Activated naive CD4-positive, alpha-beta T cell treated with anti-CD3 and anti-CD28 coated beads for 36 hours (primary cell): ENCODE data around the gene GEMIN8. TPM values are rescaled to one million over a fixed set of nuclear protein-coding genes. Genes with fewer than 3 reads are reported as not detected.

ENCODE experiments used
- CTCF ChIA-PET: fragments of 350-600 bp; sonication (Branson Sonifier 250); formaldehyde crosslinking; loops from one replicate; lab custom pipeline; 2021; ENCODE audit warnings: antibody characterized with exemption; lab: Charles Lee
- DNase-seq: peaks from one replicate; pipeline ENCODE4 v3.0.0-alpha.2; 2020
- H3K27ac Mint-ChIP-seq: one replicate; pipeline ENCODE4 v1.8.0; 2021; ENCODE audit warnings: mild to moderate bottlenecking, mixed read lengths
- H3K27me3 Mint-ChIP-seq: one replicate; pipeline ENCODE4 v1.8.0; 2021; ENCODE audit warnings: low read depth, mixed read lengths
- H3K36me3 Mint-ChIP-seq: one replicate; pipeline ENCODE4 v1.8.0; 2021; ENCODE audit warnings: low read depth, mixed read lengths
- H3K4me1 Mint-ChIP-seq: one replicate; pipeline ENCODE4 v1.8.0; 2021; ENCODE audit warnings: low read depth, mixed read lengths
- H3K4me3 Mint-ChIP-seq: one replicate; pipeline ENCODE4 v1.8.0; 2021; ENCODE audit warnings: mild to moderate bottlenecking, moderate library complexity, mixed read lengths
- H3K9me3 Mint-ChIP-seq: one replicate; pipeline ENCODE4 v1.8.0; 2021; ENCODE audit warnings: mixed read lengths
- intact Hi-C: fragments of 100-400 bp; cut with micrococcal nuclease; formaldehyde crosslinking; loops from one replicate; pipeline ENCODE4 v1.15.1; 2023
- total RNA-seq, 2 experiments: library from RNA; stranded (reverse); gene quantifications; one replicate each; pipeline ENCODE4 v1.2.3, GENCODE V29; 2021

Gene GEMIN8, protein sequence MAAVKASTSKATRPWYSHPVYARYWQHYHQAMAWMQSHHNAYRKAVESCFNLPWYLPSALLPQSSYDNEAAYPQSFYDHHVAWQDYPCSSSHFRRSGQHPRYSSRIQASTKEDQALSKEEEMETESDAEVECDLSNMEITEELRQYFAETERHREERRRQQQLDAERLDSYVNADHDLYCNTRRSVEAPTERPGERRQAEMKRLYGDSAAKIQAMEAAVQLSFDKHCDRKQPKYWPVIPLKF
- 1 to 10 TPM; 4.7 to 5.1 TPM for total RNA-seq

DNA sequence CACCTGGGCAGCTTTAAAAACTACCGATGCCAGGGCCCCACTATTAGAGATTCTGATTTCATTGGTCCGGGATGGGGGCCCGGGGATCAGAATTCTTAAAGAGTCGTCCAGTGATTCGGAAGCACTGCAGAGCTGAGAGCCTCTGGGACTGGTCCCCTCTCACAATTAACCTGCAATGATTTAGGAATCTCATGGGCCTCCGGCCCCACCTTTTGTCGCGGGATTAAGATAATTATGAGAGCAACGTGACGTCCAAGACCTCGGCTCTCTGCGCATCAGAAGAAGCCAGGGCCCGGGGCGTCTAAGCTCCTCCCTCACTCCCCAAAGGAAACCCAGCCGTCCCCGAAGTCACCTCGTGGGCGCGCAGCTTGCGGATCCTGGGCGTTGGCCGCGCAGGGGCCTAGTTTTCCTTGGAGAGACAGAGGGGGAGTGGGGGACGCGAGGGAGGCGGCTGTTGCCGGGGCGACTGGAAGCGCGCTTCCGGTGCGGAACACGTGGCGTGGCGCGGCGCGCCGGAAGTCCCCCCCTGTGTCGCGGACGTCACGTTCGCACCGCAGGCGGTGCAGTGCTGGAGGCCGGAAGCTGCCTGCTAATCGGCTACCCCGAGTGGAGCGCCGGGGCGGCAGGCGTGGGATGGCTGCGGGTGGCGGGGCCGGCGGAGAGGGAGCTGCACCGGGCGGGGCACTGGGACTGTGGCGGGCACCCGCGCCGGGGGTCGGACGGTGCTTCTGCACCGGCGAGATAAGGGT lies at the start of gene GEMIN8:
Gene GEMIN8, minus strand, starts transcription at position 468 of the 749 bp plus-strand sequence. CDS start 8,414 bp downstream, outside the sequence.
- intact Hi-C loops: loop anchor here (2.0 to 10.0 kb wide), 8 partner anchors 92 to 1308 kb away; partner anchors contain the start of gene PIGA
- Mint-ChIP-seq H3K4me3 (peak within 1 kb of the TSS; percentile 98), H3K27ac (peak within 1 kb of the TSS; percentile 99), H3K36me3 (peaks cover 1% of the 10 kb centered on the region), H3K27me3 (no peaks in the 10 kb centered on the region), H3K4me1 (peaks cover 30% of the 10 kb centered on the region), H3K9me3 (no peaks in the 10 kb centered on the region)
- peak; percentile 82 for DNase-seq
- CTCF ChIA-PET: interaction anchor here (0.8 to 1.8 kb wide), 2 partner anchors 295 to 368 kb away, joined by 3 to 6 read pairs; partner anchors contain the start of genes OFD1 and TRAPPC2

DNA sequence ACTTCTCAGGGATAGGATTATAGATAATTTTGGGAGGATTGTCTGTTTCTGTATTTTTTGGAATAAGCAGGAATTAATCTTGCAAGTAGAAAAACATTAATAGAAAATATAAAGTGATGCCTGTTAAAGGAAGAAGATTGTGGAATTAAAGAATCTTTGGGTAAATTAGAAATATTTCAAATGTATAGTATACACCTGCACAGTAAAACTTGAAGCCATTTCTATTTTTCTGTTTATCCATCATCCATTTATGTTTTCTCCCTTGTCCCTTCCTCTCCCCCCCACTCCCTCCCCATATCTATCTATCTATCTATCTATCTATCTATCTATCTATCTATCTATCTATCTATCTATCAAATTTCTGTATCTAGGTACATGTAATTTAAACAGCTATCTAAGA lies 46.9 kb upstream of the GEMIN8 start:
- Mint-ChIP-seq H3K27ac (no peak overlapping the region), H3K4me3 (no peak overlapping the region), H3K4me1 (no peaks in the 10 kb centered on the region), H3K27me3 (no peaks in the 10 kb centered on the region), H3K9me3 (no peaks in the 10 kb centered on the region), H3K36me3 (no peaks in the 10 kb centered on the region)
- intact Hi-C loops: no loop called here
- DNase-seq: no peak
- CTCF ChIA-PET: no interaction called here

DNA sequence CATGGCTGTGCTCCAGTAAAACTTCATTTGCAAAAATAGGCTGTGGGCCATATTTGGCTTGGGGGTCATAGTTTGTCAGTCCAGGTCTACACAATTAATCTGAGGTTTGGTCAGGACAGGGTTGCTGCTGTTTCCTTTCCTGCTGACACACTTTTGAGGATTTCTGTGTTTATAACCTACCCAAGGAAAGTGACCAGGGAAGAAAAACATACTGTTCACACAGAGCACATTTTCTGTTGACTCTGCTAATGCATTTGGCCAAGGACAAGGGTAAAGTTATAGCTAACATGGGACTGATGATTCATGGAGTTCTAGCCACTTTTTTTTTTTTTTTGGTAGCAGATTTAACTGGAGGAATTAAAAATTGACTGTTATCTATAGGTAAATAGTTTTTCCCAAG lies 43.9 kb upstream of the GEMIN8 start:
- no peaks in the 10 kb centered on the region for H3K9me3 Mint-ChIP-seq
- intact Hi-C loops: no loop called here
- H3K27ac Mint-ChIP-seq: no peak overlapping the region
- H3K4me1 Mint-ChIP-seq: no peaks in the 10 kb centered on the region
- no peaks in the 10 kb centered on the region for H3K36me3 Mint-ChIP-seq
- H3K4me3 Mint-ChIP-seq: no peak overlapping the region
- DNase-seq: no peak
- CTCF ChIA-PET: no interaction called here
- H3K27me3 Mint-ChIP-seq: no peaks in the 10 kb centered on the region

DNA sequence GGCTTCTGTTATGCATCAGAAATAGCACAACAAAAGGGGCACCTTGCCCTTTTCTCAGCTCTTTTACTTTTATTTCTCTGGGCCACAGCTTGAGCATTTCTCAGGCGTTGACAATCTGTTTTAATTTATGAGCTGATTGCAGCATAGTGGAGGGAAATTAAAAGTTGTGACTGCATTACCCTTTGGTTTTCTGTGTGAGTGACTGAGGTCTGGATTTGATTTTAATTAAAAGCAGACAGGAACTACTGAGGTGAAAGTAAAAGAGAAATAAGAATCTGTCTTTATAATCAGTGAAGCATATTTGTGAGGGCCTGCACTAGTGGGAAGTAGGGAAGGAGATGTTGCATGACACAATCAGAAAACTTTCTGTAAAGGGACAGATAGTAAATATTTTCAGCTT lies 43.4 kb upstream of the GEMIN8 start:
- intact Hi-C loops: no loop called here
- CTCF ChIA-PET: no interaction called here
- H3K27ac Mint-ChIP-seq: no peak overlapping the region
- H3K4me3 Mint-ChIP-seq: no peak overlapping the region
- no peaks in the 10 kb centered on the region for H3K27me3 Mint-ChIP-seq
- H3K4me1 Mint-ChIP-seq: no peaks in the 10 kb centered on the region
- H3K36me3 Mint-ChIP-seq: no peaks in the 10 kb centered on the region
- no peaks in the 10 kb centered on the region for H3K9me3 Mint-ChIP-seq
- no peak for DNase-seq

DNA sequence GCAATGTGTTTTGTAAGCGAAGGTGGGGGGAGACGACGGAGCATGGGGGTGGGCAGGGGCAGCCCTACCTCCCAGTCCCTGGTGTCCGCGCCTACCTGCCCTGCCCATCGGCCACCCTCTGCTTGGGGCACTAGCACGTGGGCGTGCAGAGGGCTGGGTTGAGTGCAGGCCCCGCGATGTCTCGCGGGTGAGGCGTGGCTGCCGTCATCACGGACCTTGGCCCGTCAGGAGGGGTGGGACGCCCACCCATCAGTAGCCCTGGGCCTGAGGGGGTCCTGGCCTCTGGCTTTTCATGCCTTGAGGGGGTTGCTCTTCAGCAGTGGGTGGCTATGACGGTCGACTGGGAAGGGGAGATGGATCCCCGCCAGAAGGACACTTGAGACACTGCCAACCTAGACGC lies 36.1 kb upstream of the GEMIN8 start:
- Mint-ChIP-seq H3K4me3 (no peak overlapping the region), H3K27ac (no peak overlapping the region), H3K27me3 (no peaks in the 10 kb centered on the region), H3K4me1 (no peaks in the 10 kb centered on the region), H3K9me3 (no peaks in the 10 kb centered on the region), H3K36me3 (no peaks in the 10 kb centered on the region)
- no peak for DNase-seq
- intact Hi-C loops: no loop called here
- CTCF ChIA-PET: no interaction called here

DNA sequence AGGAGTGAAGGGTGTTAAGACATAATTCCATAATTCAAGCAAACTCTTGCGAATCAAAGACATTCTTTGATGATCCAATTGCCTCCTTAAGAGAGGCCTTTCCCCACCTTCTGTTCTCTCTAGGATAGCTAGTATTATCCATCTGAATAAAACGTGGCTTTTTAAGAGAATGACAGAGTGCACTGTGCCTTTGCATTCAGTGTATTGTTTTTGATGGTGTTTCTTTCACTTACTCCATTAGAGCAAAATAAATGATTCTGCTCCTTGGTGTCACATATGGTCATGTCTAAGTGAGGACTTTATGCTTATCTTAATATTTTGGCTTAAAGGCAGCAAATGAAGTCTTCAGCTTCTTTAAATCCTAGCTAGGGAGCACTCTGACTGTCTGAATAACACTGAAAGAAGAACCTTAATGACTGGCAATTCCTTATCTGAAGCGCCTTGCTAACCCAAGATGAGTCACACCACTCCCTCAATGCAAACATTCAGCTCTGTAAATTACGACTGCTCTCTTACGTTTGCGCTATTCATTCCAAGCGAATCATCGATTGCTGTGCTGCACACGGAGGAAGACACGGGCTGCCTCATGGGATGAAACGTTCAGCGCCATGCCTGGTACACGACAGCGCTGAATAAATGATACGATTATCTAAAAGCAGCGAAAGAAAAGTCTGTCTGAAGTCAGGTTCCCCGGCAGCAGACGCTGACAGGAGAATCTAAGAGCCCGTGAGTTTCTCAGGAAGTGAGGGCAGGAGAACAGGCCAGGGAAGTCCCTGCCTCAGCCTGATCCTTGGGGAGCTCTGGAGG lies 35.1 kb upstream of the GEMIN8 start:
- CTCF ChIA-PET: no interaction called here
- intact Hi-C loops: no loop called here
- H3K36me3 Mint-ChIP-seq: no peaks in the 10 kb centered on the region
- H3K4me3 Mint-ChIP-seq: no peak overlapping the region
- no peak overlapping the region for H3K27ac Mint-ChIP-seq
- no peak for DNase-seq
- H3K4me1 Mint-ChIP-seq: no peaks in the 10 kb centered on the region
- no peaks in the 10 kb centered on the region for H3K27me3 Mint-ChIP-seq
- no peaks in the 10 kb centered on the region for H3K9me3 Mint-ChIP-seq

DNA sequence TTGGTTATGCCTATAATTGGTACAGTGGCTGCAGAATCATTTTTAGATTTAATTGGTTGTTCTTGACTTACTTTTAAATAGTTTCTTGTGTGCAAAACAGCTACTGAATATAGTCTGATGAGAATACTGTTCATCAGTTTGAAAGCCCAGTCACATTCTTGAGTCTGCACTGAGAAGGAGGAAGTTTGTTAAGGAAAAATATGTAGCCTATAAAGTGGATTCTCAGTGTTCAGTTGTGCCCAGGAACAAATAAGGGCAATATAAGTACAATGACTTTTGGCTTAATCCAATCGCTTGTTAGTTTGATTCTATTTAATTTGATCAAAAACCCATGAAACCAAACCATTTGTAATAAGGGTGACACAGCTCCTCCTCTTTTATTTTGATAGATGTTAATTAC lies 32.8 kb upstream of the GEMIN8 start:
- CTCF ChIA-PET: no interaction called here
- H3K27me3 Mint-ChIP-seq: no peaks in the 10 kb centered on the region
- H3K4me3 Mint-ChIP-seq: no peak overlapping the region
- no peaks in the 10 kb centered on the region for H3K36me3 Mint-ChIP-seq
- intact Hi-C loops: no loop called here
- no peaks in the 10 kb centered on the region for H3K4me1 Mint-ChIP-seq
- DNase-seq: no peak
- no peak overlapping the region for H3K27ac Mint-ChIP-seq
- H3K9me3 Mint-ChIP-seq: no peaks in the 10 kb centered on the region

DNA sequence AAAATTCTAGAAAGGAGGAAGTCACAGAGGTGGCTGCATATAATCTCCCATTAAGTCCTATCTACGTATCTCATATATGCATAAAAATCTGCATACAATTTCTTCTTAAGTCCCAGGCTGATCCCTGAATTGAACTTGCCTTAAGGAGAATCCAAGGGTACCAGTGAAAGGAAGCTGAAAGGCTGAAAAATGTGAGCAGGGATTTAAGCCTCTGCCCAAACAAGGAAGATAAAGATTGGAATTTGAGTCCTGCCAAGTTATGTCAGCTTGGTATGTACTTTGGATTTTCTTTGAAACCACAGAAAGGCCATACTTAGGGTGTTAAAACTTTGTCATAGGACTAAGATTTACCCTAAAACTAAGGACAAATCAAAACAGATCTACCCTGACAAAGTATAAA lies 26.5 kb upstream of the GEMIN8 start:
- Mint-ChIP-seq H3K4me3 (no peak overlapping the region), H3K27ac (no peak overlapping the region), H3K9me3 (no peaks in the 10 kb centered on the region), H3K4me1 (no peaks in the 10 kb centered on the region), H3K27me3 (peaks cover 3% of the 10 kb centered on the region), H3K36me3 (no peaks in the 10 kb centered on the region)
- no peak for DNase-seq
- CTCF ChIA-PET: no interaction called here
- intact Hi-C loops: no loop called here

DNA sequence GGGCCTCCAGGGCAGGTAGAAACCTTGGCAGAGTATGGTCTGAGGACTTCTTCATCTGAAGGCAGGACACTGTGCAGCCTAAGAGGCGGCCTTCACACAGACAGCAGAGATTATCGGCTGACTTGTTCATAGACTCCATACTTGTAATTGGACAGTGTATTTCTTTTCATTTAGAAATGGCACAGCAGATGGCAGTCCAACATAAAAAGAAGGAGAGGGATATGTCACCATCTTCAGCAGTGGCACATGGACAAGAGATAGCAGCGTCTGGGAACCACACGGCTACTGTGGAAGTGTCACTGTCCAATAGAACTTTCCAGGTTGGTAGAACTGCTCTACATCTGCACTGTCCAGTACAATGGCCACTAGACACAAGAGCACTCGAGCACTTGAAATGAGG lies 21.7 kb upstream of the GEMIN8 start:
- Mint-ChIP-seq H3K27ac (no peak overlapping the region), H3K9me3 (no peaks in the 10 kb centered on the region), H3K4me3 (no peak overlapping the region), H3K4me1 (no peaks in the 10 kb centered on the region), H3K27me3 (peaks cover 3% of the 10 kb centered on the region), H3K36me3 (no peaks in the 10 kb centered on the region)
- no peak for DNase-seq
- CTCF ChIA-PET: no interaction called here
- intact Hi-C loops: no loop called here

DNA sequence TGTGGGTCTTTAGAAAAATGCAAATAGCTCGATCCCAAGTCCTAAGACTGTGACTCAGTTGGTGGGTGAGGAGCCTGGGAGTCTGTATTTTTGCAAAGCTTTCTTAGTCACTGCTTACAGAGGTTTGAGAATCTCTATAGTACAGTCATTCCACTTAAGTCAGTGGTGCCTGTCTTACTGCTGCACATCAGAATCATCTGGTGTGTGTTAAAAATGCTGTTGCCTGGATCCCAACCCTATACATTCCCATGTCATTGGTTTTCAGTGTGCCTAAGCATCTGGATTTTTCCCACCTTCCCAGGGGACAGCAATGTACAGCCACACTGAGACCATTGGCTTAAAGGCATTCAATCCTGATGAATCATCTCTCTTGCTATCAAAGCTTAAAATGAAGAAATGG lies 21.0 kb upstream of the GEMIN8 start:
- H3K4me3 Mint-ChIP-seq: no peak overlapping the region
- H3K9me3 Mint-ChIP-seq: no peaks in the 10 kb centered on the region
- H3K27me3 Mint-ChIP-seq: peaks cover 3% of the 10 kb centered on the region
- intact Hi-C loops: no loop called here
- CTCF ChIA-PET: no interaction called here
- H3K27ac Mint-ChIP-seq: no peak overlapping the region
- H3K4me1 Mint-ChIP-seq: no peaks in the 10 kb centered on the region
- DNase-seq: no peak
- H3K36me3 Mint-ChIP-seq: no peaks in the 10 kb centered on the region

DNA sequence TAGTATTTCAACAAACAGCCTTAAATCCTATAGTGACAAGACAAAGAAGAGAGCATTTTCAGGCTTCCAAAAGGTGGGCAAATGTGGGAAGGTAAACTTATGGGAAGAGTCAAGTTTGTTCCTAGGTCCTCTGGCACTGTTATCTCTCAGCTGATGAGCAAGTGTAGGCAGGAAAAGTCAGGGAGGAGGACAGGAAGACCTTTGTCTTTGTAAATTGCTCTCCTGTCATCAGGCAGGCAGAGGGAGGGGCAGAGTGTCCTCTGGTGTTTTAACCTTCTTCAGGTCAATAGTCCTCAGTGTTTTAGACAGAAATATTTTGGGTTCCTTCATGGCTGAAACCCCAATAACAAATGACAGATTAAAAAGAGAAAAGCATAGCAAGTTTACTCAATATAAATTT lies 13.5 kb upstream of the GEMIN8 start:
- Mint-ChIP-seq H3K4me3 (no peak overlapping the region), H3K4me1 (peaks cover 4% of the 10 kb centered on the region), H3K27me3 (no peaks in the 10 kb centered on the region), H3K9me3 (no peaks in the 10 kb centered on the region), H3K36me3 (no peaks in the 10 kb centered on the region), H3K27ac (no peak overlapping the region)
- intact Hi-C loops: no loop called here
- no peak for DNase-seq
- CTCF ChIA-PET: no interaction called here

DNA sequence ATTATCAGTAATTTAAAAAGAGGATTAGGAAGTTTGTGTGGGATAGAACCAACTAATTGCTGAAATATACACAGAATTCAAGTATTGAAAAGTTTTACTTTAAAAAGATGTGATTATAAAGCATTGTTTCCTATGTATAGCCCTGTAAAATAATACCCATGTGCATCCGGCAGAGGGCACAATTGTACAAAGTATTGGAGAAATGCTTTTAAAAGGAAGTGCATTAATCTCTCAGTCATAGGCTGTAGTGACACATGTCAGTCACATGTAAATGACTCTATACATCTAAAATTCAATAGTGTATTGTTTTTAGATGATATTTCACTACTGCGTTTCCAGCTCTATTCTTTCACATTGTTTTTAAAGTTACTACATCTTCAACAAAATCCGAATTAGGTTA lies 9.7 kb upstream of the GEMIN8 start:
- H3K36me3 Mint-ChIP-seq: no peaks in the 10 kb centered on the region
- no peaks in the 10 kb centered on the region for H3K9me3 Mint-ChIP-seq
- H3K27ac Mint-ChIP-seq: no peak overlapping the region
- peaks cover 4% of the 10 kb centered on the region for H3K4me1 Mint-ChIP-seq
- H3K4me3 Mint-ChIP-seq: no peak overlapping the region
- CTCF ChIA-PET: interaction anchor here (0.8 kb wide), 1 partner anchor 490 kb away, joined by 3 read pairs; no protein-coding TSS in a partner anchor
- H3K27me3 Mint-ChIP-seq: no peaks in the 10 kb centered on the region
- peak; percentile 72 for DNase-seq
- intact Hi-C loops: loop anchor here (1.0 kb wide), 4 partner anchors 56 to 1204 kb away; no protein-coding TSS in a partner anchor
